Measurements from ENCODE around the gene LIX1. TPM values are rescaled to one million over a fixed set of nuclear protein-coding genes. Genes with fewer than 3 reads are reported as not detected.

Gene LIX1
- polyA plus RNA-seq, 3 donors: 4.1 to 4.7 (median 4.2) TPM

DNA sequence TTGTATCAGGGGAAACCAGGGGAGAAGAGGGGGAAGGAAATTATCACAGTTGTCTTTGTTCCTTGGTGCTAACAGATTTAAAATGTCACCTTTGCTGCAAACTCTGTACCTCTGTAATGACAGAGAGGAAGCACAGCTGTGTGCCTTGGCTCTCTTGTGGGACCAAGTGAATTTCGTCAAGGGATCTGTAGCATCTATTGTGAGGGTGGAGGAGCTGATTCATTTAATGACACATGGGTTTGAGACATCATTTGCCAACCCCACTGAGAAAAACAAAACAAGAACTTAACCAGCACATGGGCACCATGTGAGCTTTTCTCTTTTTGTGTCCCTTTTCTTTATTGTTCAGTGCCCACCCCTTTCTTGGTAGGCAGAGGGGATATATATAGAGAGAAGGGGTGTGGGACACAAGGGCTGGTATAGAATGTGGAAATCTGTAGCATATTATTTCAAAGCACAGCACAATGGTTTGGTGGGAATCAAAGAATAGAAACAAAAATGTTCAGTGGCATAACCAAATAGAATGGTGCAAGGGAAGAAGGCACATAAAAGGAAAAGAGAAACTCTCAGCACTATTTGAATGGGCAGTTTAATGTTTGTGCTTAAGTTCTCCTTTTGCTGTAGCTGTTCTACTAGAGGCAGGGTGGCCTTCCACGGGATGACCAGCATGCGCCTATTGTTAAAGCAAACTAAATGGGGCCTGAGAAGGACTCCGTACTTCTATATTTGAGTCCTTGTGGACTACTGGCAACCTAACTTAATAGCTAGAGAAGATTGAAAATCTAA lies 63.3 kb downstream of the LIX1 start:
- DNase-seq: no peak

DNA sequence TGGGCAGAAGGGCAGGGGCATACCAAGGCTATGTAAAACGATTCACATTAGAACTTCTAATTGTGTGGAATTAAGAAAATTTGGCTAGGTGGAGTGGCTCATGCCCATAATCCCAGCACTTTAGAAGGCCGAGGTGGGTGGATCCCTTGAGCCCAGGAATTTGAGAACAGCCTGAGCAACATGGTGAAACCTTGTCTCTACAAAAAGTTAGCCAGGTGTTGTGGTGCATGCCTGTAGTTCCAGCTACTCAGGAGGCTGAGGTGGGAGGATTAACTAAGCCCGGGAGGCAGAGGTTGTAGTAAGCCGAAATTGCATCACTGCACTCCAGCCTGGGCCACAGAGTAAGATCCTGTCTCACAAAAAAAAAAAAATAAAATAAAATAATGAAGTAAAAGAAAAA lies 65.2 kb downstream of the LIX1 start:
- no peak for DNase-seq

DNA sequence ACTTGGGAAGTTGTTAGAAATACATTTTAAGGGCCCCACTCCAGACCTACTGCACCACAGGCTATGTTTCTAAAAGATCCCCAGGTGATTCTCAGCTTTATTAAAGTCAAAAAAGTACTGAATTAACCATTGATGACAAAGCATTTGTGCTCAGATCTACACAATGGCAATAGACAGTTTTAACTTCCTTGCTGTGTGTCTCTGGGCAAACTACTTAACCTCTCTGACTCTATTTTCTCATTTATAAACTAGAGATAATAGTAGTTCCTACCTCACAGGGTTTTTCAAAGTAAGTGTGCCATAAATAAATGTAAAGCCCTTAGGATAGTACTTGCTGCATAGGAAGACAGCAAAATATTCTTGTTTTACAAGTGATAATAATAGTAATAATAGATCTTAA lies 66.3 kb downstream of the LIX1 start:
- no peak for DNase-seq

DNA sequence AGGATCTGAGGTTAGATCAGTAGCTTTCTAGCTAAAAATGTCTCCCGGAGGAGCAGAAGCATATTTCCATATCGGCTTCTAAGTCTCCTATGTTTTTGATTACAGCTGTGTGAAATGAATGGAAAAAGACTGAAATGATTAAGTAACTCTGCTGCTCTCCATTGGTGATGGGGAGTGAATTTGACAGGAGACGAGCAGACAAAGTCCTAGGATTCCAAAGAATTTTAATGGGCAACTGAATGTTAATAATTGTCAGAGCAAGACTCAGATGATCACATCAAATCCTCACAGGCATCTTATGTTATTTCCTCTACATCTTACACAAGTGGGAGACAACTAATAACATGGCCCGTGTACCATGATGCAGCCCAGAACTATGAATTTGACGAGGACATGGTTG lies 66.8 kb downstream of the LIX1 start:
- DNase-seq: no peak

DNA sequence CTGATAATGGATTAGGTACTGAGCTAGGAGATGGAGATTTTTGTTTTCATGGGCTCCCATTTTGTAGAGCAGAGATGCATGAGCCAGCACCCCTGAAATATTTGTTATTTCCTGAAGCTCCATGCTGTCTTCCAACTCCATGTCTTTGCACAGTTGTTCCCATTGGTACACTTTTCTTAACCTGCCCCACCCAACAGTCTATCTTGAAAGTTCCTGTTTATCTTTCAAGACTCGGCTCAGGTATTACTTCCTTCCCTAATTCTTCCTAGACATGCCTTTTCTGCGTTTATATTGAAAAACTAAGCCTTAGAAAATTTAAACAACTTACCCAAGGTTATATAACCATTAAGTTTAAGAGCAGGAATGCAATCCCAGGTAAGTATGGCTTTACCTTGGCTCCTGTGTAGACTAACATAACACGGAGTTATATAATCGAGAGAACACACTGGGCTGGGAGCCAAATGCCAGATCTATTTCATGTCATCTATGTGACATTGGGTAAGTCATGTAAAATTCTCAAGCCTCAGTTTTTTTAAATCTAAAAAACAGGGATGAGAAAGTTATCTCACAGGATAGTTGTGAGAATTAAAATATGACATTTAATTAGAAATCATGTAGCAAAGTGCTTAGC lies 67.4 kb downstream of the LIX1 start:
- DNase-seq: no peak

DNA sequence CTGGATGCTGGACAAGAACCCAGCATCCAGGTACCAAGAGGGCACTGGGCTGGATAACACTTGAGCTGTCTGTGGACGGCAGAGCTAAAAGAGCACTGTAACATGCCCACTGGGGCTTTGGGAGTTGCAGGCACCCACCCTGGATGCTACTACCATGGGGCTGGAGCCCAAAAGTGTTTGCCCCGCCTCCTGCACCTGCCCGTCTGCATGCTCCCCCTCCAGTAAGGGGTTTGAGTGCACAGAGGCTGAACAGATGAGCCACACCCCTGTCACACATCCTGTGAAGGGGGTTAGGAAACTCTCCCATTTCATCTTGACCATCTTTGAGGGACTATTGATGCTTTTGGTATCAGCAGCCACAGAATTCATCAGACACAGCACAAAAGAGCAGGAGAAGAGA lies 69.0 kb downstream of the LIX1 start:
- no peak for DNase-seq

DNA sequence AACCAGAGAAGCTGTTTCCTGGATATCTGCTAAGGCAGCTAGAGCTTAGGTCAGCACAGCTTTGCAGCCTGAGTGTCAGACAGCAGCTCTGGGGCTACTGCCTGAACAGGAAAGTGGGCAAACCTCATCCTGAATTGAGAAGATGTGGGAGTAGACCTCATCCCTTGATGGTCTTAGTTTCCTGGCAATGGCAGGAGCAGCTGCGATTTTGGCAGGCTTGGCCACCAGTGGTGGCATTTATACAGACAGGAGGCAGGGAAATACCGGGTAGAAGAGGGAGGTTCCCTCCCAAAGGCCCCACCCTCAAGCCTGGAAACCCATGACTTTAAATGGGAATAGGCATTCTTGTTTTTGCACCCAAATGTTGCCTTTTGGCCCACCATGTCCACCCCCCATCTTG lies 69.7 kb downstream of the LIX1 start:
- DNase-seq: no peak

DNA sequence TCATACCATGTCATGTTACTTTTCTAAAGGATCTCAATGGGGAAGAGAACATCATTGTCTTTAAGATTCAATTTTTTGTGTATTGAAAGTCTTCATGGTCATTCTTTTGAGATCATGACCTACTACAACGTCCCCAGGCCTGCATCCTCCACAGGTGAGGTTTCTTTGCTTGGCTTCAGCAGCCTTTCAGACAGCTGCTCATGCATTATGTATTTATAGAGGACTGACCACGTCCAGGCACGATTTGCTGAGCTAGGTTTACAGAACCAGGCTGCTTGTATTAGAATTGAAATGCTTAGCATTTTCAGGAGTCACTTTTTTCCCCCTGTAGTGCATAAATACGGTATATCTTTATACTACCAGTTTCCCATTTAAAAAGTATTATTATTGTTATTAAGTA lies 70.4 kb downstream of the LIX1 start:
- no peak for DNase-seq

DNA sequence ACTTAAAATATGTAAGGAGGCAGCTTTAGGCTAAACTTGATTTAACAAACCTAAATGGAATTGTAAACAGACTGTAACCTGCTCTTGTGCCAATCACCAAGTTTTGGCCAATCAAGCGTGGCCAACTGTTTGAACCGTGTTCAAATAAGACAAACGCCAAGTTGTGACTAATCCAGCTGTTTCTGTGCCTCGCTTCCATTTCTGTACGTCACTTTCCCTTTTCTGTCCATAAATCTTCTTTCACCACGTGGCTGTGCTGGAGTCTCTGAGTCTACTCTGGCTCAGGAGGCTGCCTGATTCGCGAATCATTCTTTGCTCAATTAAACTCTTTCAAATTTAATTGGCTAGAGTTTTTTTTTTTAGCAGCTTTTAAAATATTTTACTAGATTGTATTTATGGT lies 71.3 kb downstream of the LIX1 start:
- DNase-seq: peak; percentile 26

DNA sequence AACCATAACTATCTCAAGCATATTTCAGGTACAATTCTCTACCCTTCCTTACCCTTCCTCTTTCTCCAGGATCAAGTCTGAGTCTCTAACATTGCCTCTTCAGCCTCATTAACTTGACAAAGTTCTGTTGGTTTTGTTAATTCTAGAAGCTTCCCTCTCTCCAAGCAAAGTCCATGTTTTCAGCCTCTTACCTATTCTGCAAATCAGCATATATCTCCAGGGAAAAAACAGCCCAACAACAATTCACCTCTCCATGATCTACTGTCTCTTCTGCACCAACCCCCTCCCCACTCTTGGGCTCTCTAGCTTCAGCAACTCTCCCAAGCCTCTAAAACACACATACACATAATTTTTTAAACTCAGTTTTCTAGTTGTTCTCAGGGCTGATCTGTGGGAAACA lies 72.2 kb downstream of the LIX1 start:
- no peak for DNase-seq

DNA sequence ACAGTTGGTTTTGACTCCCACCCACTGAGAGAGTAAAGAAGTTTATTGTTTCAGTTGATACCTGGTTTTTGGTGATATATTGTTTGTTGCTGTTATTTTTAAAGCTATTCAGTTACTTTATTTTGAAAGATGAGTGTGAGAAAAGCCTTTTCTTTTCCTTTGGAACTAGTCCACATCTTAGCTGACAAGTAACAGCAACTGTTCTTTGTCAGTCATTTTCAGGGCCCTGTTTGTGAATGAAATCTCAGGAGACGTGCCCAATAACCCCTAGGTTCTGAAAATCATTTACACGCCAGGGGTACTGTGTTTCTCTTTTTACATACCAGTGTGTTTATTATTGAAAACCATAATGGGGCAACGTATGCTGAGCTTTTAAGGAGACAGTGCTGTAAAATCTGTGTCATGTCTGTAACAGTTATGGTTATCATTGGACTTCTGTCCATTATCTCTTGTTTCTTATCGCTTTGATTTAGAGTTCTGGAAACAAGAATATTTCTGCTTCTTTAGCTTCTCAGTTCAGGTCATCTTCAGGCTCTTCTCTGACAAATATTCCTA lies 75.0 kb downstream of the LIX1 start:
- no peak for DNase-seq

DNA sequence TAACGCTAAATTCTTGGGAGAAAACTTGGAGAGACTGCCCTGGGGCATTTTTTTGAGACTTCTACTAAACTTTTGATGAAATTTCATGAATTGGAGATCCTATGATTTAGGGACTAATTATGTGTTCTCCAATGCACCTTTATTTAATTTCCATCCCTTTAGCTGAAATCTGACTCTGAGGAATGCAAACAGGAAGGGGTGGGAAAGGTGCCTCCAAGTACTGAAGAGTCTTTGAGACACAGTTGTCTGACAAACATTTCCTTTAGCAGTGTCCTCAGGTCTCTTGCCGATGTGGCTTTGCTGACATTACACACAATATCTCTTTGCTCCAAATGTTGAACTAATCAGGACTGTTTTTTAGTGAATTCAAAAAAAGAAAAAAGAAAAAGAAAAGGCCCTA lies 76.9 kb downstream of the LIX1 start:
- DNase-seq: no peak

DNA sequence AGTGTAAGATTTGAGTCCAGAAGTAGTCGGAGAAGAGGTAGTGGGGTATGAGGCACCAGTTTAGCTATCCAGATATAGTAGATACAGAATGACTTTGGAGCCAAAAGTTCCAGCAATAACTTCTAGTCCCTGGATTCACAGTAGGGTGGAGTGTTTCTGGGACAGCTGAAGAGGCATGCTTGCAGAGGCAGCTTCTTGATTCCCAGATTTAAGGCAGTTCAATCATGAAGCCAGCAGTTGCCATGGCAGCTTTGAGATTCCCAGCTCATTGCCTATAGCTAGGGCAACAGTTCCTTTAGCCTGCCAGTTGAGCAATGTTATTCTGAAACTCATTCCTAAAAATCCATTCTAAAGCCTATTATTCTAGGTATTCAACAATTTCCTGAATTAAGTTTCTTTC lies 79.2 kb downstream of the LIX1 start:
- DNase-seq: no peak

DNA sequence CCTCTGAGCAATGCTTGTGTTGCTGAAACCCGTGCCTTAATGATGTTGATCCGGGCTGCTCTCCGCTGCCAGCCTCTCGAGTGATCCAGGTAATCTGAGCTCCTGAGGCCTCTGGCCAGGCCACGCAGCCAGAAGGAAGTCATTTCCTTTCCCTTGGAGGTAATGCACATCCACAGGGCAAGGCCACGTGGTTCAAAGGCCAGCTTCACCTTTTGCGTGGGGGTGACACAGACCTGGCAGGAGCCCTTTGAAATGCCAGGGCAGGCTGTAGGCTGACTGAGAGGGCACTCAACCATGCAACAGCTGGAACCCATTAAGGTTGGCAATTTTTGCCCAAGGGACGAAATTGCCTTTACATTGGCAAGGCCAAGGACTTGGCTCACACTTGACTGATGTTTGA lies 80.4 kb downstream of the LIX1 start:
- DNase-seq: peak; percentile 64

DNA sequence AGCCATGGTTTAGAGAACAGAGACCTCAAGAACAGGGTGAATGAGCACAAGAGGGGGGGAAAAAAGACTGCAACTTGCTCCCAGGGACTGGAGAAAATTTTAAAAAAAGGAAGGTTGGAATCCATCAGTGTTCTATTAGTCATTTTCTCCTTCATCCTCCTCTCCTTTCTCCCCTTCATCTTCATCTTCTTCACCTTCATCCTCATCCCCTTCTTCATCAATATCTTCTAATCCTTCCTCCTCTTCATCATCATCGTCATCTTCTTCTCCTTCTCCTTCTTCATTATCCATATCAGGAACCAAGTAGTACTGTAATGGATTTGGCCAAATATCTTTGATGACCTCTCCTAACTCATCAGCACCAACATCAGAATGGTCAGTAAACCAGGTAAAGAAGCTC lies 86.1 kb downstream of the LIX1 start:
- DNase-seq: no peak

DNA sequence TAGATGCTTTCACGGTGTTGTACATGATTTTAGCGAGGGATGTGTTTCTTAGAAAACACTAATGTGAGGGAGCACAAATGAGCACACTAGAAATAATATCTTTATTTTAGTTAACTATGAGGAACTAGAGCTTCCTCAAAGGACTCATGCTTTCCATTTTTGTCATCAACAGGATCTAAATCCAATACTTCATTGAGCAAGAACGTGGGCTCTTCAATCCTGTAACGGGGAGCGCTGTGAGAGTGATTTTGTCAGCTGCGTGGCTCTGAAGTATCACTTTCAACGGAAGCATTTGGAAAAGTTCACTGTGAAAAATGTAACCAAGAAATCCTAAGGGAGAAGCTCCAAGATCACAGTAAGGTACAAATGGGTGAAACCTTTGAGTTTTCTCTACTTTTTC lies 93.2 kb downstream of the LIX1 start:
- no peak for DNase-seq

DNA sequence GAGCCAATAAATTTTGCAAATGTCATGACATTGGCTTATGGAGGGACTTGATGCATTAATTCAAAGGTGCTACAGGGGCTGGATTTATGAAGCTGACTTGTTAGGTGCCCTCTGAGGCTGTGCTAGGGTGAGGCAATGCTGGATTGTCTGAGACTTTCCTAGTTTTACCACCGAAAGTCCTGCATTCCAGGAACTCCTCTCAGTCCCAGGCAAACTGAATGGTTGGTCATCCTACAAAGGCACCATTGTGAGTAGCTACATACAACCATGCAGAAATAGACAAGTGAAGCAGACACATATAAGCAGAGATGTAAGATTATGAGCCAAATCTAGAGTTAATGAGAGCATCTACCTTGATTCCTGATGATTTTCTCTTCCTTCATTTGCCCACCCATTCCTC lies 95.3 kb downstream of the LIX1 start:
- DNase-seq: no peak

DNA sequence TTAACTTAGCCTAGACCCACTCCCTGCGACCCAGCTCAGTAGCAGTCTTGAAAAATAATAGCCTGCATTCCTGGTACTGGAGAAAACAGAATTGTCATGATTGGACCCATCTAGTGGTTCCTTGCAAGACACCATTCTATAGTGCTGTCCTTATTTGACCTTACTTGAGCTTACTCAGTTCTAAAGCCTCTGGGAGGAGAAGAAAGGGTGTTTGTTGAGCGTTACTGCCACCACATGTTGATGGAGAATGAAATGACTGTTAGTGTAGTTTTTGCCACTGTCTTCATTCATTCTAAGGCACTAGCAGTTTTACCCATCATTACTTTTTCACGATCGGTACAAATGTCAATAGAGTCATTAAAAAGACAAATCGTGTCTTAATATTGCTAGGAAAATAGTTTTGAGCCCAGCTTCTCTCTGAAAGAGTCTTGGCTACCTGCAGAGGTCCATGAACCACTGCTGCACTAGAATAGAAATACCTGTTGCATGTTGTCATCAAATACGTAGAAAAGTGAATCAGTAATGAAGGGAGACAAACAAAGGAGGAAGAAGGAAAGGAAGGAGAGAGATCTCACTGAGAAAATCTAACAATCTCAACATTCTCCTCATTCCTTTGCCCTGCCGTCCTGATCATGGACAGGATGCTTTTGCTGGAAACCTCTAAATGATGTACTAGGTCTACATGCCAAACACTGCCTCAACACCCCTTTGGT lies 96.0 kb downstream of the LIX1 start:
- DNase-seq: no peak

DNA sequence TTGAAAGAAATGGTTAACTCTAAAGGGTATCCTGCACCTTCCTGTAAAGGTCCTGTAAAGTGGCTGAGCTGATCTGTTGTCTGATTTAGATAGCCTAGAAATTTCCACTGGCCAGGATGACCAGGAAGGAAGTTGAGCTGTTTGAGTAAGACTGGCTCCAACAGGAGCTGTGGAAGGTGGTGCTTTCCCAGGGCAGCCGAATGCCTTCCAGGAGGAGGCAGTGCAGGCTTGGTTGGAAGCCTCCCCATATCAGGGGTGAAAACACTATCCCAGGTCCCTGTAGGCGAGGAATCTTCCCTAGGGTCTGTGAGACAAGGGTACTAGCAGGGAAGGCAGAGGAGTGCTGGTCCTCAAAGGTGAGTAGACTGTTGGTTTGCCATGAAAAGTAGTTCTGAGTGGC lies 98.4 kb downstream of the LIX1 start:
- DNase-seq: no peak

DNA sequence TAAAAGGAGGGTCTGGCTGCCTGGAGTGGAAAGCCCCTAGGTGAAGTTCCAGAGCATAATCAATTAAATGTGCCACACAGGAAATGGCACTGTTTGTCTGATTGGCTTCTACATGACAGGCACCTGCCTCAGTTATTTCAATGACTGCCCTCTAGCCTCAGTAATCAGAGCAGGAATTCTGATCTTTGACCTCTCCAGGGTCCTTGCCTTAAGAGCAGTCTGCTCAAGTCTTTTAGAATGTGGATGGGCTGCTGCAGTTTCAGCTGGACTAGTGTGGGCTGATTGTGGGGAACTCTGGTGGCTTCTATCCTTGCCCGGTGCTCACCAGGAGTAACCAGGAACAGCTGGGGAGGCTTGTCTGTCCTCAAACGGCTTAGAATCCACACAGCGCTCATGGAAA lies 98.9 kb downstream of the LIX1 start:
- DNase-seq: no peak

DNA sequence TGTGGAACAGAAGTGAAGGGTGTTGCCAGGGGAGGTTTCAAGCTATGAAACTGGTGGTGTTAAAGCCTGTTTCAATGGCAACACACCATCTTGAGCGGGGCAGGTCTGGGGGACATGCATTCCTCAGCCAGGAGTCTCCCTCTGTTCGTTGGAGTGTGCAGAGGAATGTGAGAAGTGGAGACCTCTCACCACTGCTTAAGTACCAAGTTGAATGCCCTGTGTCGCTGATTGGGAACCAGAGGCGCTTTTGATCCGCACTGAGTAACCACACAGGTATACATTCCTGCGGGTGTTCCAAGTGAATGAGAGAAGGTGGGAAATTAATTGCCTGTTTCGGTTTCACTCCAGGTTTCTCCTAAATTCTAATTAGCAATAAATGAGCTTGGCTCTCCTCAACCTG lies 99.4 kb downstream of the LIX1 start:
- DNase-seq: peak; percentile 80
